ENCODE measurements around the gene MAPRE2.

MAPRE2 gene

DNA sequence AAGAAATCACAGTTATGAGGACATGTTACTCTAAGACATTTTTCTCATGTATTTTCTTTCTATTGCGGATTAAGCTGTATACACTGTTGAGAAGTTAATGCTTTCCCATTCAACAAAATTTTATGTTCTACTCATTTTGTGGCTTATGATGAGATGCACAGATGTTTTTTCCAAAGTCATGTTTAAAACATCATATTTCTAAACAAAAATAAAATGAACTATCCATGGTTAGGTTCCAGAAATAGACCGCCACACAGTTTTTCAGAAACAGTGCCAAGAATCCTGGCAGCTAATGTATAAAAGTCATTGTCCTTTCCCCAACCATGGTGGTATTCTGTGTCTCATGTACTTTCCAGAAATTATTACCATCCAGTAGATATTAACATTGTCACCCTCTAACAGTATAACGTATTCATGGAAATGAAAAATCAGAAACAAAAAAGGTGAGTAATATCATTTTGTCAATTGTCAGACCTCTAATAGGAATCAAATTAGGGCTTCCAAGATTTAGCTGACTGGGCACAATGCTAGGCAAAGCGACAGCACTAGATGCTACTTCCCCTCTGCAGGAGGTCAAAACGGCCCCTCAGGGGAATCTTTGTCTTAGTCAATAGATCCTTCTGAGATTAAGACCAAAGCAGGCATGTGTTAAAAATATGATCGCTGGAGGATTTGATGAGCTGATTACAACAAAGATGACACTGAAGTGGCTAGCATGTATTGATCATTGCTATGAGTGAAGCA lies 145.2 kb downstream of the MAPRE2 start:
- DNase-seq, result no peak

DNA sequence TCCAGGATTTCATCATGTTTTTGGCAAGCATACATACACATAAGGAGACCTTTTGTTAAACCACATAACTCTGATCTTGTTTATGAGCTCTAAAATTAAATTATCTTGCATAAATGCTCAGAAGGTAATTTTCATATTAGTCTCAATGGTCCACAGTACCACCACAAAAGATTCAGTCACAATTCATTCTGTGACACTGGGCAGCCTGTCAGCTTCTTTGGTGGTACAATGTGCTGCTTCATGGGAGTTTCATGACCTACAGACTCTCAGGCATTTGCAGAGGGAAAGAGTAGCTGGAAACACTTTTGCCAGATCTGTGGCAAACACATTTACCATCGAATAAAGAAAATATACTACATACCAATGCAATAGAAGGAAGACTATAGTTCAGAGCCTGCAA lies 148.3 kb downstream of the MAPRE2 start:
- DNase-seq, result no peak

DNA sequence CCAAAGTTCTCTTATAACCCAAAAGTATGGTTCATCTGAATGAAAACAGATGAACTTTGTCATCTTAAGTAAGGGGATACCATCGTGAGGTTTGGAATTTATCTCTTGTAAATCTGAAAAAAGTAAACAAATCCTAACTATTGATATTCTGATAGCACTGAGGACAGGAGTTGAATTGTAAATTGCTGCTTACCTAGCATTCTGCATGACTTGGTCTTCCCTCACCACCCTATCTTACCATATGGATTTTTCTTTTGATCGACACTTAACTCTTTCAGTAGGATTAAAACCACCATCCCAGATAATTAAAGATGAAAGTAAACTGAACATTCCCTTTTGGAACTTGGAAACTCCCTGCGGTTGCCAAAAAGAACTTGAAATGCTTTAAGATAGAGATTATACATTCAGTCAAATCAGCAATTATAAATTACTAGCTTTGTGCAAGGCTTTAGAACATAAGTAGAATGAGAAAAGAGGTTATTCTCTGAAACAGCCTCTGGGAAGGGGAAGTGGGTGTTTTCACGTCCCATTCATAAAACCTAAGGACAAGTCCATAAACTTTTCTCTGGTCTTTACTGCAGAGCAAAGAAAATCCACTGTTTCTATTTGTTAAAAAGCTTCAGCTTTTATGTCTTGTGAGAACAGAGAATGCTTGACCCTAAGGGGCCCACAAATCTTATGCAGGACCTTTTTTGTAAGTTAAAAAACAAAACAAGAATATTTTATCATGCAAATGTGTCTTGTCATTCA lies 149.9 kb downstream of the MAPRE2 start:
- DNase-seq, result no peak

- DNase-seq, result no peak
These were observed 150.4 kb downstream of the MAPRE2 start for GRCh38 chr18:35191698-35192025.

DNA sequence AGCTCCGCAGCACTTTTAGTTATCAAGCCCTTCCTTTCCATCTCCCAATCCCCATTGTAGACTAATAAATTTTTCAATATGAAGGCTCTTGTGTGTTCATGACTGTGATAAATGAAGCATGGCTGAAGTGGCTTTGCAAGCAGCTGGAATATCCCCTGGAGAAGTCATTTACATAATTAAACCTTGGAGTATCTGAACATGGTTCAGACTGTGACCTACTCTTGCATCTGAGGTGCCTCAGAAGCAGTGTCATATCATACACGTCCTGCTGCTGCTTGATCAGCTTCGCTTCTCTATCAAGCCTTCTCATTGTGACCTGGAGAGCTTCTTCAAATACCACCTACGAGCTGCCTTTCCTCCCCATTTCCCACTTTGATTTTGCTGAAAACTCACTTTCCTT lies 151.2 kb downstream of the MAPRE2 start:
- DNase-seq, result no peak

Data from CD4-positive, alpha-beta T cell treated with Interleukin-1 beta for 1 hour (primary cell).